ENCODE results near the gene CALML6.

The CALML6 gene

GRCh38 chr1:1891349-1892078 lies 23.5 kb upstream of the CALML6 start (continued):
- TF ChIP-seq PBX3 (CRISPR knock-in tag; IDR thresholded peaks at IDR 0.05) (0 out of 2 replicates have a peak, but pooled peaks have one; percentile 37), ZNF366 (tag by site-specific recombination; conservative IDR thresholded peaks at IDR 0.05) (0 out of 2 replicates have a peak, but pooled peaks have one; percentile 31), ZNF624 (tag by site-specific recombination; IDR thresholded peaks at IDR 0.05) (no peak), ZBTB49 (tag by site-specific recombination; IDR thresholded peaks at IDR 0.05; ENCODE audit: low read depth) (no peak), ZNF621 (tag by site-specific recombination; IDR thresholded peaks at IDR 0.05) (no peak), KLF1 (tag by site-specific recombination; IDR thresholded peaks at IDR 0.05) (peak; percentile 75), BCL11B (tag by site-specific recombination; IDR thresholded peaks at IDR 0.05; ENCODE audit: low read depth) (no peak), ZFHX2 (tag by site-specific recombination; conservative IDR thresholded peaks at IDR 0.05) (peak; percentile 91), SETDB1 (IDR thresholded peaks at IDR 0.05; ENCODE audit: insufficient read length, low read length) (no peak), YY2 (tag by site-specific recombination; IDR thresholded peaks at IDR 0.05) (no peak), ZNF169 (tag by site-specific recombination; IDR thresholded peaks at IDR 0.05) (no peak), TSHZ1 (tag by site-specific recombination; IDR thresholded peaks at IDR 0.05; ENCODE audit: borderline replicate concordance) (no peak), ZFP41 (tag by site-specific recombination; IDR thresholded peaks at IDR 0.05; ENCODE audit: borderline replicate concordance) (no peak), ZNF221 (tag by site-specific recombination; IDR thresholded peaks at IDR 0.05; ENCODE audit: borderline replicate concordance) (no peak), ZNF140 (tag by site-specific recombination; IDR thresholded peaks at IDR 0.05) (no peak), ZSCAN18 (tag by site-specific recombination; IDR thresholded peaks at IDR 0.05) (no peak), ZNF76 (tag by site-specific recombination; IDR thresholded peaks at IDR 0.05; ENCODE audit: borderline replicate concordance, low read depth) (no peak), ZSCAN16 (tag by site-specific recombination; IDR thresholded peaks at IDR 0.05) (no peak), KLF7 (tag by site-specific recombination; IDR thresholded peaks at IDR 0.05; ENCODE audit: borderline replicate concordance) (peak; percentile 43; the same call in 1 of the 2 replicates), ZBTB11 (tag by site-specific recombination; conservative IDR thresholded peaks at IDR 0.05; ENCODE audit: low read depth) (no peak), IKZF3 (tag by site-specific recombination; IDR thresholded peaks at IDR 0.05) (no peak), ZNF768 (tag by site-specific recombination; IDR thresholded peaks at IDR 0.05) (no peak), ZNF341 (tag by site-specific recombination; IDR thresholded peaks at IDR 0.05; ENCODE audit: low read depth) (no peak), ZNF843 (tag by site-specific recombination; IDR thresholded peaks at IDR 0.05) (no peak), ZNF350 (tag by site-specific recombination; IDR thresholded peaks at IDR 0.05) (no peak)
- TF ChIP-seq, protein P1, sequence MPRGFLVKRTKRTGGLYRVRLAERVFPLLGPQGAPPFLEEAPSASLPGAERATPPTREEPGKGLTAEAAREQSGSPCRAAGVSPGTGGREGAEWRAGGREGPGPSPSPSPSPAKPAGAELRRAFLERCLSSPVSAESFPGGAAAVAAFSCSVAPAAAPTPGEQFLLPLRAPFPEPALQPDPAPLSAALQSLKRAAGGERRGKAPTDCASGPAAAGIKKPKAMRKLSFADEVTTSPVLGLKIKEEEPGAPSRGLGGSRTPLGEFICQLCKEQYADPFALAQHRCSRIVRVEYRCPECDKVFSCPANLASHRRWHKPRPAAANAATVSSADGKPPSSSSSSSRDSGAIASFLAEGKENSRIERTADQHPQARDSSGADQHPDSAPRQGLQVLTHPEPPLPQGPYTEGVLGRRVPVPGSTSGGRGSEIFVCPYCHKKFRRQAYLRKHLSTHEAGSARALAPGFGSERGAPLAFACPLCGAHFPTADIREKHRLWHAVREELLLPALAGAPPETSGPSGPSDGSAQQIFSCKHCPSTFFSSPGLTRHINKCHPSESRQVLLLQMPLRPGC (tag by site-specific recombination; IDR thresholded peaks at IDR 0.05), result no peak
